Colonic mucosa (tissue), 4 donors: ENCODE data around the gene CAMTA1. TPM values are rescaled to one million over a fixed set of nuclear protein-coding genes. Genes with fewer than 3 reads are reported as not detected.
A peak's percentile ranks its signal among the peaks of the same experiment; 100 is the strongest.

Experiments used
- DNase-seq: peaks from one replicate; pipeline ENCODE4 v3.0.0-alpha.2; 2020
- H3K27ac ChIP-seq: fragments of 200-600 bp; one replicate; pipeline ENCODE4 v1.8.0; 2021
- H3K27me3 ChIP-seq: fragments of 200-600 bp; one replicate; pipeline ENCODE4 v1.8.0; 2021
- H3K36me3 ChIP-seq: fragments of 200-600 bp; one replicate; pipeline ENCODE4 v1.8.0; 2021
- H3K4me1 ChIP-seq: fragments of 200-600 bp; one replicate; pipeline ENCODE4 v1.8.0; 2021; ENCODE audit warnings: mild to moderate bottlenecking
- H3K4me3 ChIP-seq: fragments of 200-600 bp; one replicate; pipeline ENCODE4 v1.8.0; 2021
- H3K9ac ChIP-seq, 2 donors: one replicate each; pipeline ENCODE4 v1.7.0; 2013; ENCODE audit warnings: control low read depth in 2 of 2, low read depth in 2 of 2, low read length in 2 of 2
- H3K9me3 ChIP-seq: fragments of 200-600 bp; one replicate; pipeline ENCODE4 v1.8.0; 2021
- intact Hi-C: fragments of 100-400 bp; cut with DNase I; formaldehyde crosslinking; loops from one replicate; pipeline ENCODE4 v1.14.1; 2022
- total RNA-seq, 2 donors: library from RNA; stranded (reverse); fragmentation: NEBNext Ultra II Directional in 1 of 2; extraction: Animal tissue kit (Norgen Biotek cat#: 25700) in 1 of 2; gene quantifications; one replicate each; pipeline ENCODE4 v1.2.1, GENCODE V29; 2021
- TF ChIP-seq, protein P1 (sequence below): fragments of 200-600 bp; IDR thresholded peaks from one replicate; pipeline ENCODE4 v1.8.0; 2022; ENCODE audit warnings: antibody characterized with exemption, mild to moderate bottlenecking
- donor health status: healthy.
- donor health status: DM: no; HTN: no; CAD: no.
- donor health status: DM: no; HTN: no; CAD: no.

The CAMTA1 gene
- total RNA-seq, 2 donors from 2014 or later = 76.8 to 92.8 TPM

DNA sequence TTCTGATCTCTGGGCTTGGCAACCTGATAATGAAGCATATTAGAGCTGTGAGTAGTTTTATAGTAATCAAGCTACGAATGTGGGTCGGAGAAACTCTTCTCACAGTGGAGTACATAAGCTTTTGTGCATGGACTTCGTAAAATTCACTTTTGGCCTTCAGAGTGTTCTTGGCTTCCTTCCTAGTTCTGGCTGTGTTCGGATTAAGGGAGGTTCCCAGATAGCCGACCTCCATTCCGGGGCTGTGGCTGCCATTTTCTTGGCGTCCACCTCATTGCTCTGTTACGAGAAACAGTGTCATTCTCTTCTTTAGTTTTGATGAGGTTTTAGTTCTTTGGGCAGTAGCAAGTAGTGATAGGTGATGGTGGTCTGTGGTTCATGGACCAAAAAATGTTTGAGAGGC, 26.3 kb downstream of the CAMTA1 start:
- no peaks in the 10 kb centered on the region for H3K4me1 ChIP-seq
- no peak overlapping the region for H3K27ac ChIP-seq
- no peaks in the 10 kb centered on the region for H3K36me3 ChIP-seq
- no peaks in the 10 kb centered on the region for H3K27me3 ChIP-seq
- H3K9me3 ChIP-seq = no peaks in the 10 kb centered on the region
- DNase-seq = no peak
- TF ChIP-seq, protein P1, sequence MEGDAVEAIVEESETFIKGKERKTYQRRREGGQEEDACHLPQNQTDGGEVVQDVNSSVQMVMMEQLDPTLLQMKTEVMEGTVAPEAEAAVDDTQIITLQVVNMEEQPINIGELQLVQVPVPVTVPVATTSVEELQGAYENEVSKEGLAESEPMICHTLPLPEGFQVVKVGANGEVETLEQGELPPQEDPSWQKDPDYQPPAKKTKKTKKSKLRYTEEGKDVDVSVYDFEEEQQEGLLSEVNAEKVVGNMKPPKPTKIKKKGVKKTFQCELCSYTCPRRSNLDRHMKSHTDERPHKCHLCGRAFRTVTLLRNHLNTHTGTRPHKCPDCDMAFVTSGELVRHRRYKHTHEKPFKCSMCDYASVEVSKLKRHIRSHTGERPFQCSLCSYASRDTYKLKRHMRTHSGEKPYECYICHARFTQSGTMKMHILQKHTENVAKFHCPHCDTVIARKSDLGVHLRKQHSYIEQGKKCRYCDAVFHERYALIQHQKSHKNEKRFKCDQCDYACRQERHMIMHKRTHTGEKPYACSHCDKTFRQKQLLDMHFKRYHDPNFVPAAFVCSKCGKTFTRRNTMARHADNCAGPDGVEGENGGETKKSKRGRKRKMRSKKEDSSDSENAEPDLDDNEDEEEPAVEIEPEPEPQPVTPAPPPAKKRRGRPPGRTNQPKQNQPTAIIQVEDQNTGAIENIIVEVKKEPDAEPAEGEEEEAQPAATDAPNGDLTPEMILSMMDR = no peak
- no peak overlapping the region for H3K9ac ChIP-seq
- intact Hi-C loops = no loop called here
- H3K4me3 ChIP-seq = no peak overlapping the region

DNA sequence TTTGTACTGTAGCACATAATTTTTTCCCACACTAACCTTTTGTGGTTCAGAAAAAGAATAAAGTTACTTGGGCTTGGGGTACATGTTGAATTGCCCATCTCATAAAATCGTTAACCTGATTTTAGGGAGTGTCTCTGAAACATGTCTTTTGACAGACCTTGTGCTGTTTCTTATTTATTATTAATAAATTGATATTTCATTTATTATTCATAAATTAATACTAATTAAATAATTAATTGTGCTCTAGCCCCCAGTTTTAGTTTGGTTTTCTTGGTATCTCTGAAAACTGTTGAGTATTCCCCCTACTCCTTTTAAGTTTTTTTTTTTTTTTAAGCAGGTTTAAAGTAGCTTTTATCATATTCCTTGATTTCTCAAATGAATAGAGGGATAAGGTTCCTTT, 27.9 kb downstream of the CAMTA1 start:
- DNase-seq = no peak
- Histone ChIP-seq H3K9me3 (no peaks in the 10 kb centered on the region), H3K4me1 (no peaks in the 10 kb centered on the region), H3K4me3 (no peak overlapping the region), H3K36me3 (no peaks in the 10 kb centered on the region), H3K9ac (no peak overlapping the region), H3K27ac (no peak overlapping the region), H3K27me3 (no peaks in the 10 kb centered on the region)
- intact Hi-C loops = no loop called here
- TF ChIP-seq, protein P1 = no peak

DNA sequence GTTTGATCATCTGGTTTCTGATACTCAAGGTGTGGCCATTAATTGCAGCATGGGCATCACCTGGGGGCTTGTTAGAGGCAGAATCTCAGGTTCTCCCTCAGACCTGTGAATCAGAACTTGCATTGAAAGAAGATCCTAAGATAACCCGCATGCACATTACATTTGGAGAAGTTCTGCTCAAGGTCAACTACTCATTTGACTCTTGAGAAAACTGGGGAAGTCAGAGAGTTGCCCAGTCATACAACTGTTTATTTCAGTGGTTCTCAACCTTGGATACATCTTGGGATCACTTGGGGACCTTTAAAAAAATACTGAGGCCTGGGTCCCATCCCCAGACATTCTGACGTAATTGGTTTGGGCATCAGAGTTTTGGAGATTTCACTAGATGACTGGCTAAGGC, 30.5 kb downstream of the CAMTA1 start:
- no peaks in the 10 kb centered on the region for H3K4me1 ChIP-seq
- intact Hi-C loops = no loop called here
- no peak for DNase-seq

DNA sequence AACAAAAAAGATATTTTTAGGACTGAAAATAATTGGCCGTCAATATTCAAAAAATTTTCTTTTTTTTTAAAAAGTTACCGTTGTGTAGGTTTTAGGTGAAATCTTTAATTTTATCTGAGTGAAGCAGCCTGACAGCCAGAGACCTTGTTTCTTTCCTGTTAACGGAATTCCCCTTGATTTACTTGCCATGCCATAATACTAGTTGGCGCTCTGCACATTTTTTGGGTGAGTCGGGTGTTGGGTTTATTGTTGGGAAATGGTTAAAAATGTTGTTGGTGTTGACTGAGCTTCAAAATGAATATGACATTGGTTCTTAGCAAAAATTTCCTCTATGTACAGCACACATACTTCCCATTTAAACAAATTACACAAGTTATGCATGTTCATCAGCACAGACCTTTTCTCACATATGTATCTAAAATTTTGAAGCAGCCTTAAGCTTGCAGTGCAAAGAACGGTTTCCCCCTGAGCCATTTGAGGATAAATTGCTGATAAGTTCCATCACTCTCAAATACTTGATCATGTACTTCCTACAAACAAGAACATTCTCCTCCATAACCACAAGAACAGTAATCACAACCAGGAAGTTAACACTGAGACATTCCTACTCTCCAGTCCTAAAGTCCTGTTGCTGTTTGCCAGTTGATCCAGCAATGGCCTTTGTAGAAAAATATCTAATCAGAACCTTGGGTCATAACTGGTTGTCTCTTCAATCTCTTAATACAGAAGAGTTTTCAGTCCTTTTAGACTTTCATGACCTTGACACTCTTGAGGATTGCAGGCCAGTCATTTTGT, 34.2 kb downstream of the CAMTA1 start:
- Histone ChIP-seq H3K27me3 (no peaks in the 10 kb centered on the region), H3K4me1 (no peaks in the 10 kb centered on the region), H3K4me3 (no peak overlapping the region), H3K27ac (peak overlapping the region; percentile 52), H3K9me3 (no peaks in the 10 kb centered on the region), H3K36me3 (no peaks in the 10 kb centered on the region), H3K9ac (no peak overlapping the region)
- no peak for DNase-seq
- TF ChIP-seq, protein P1 = no peak
- intact Hi-C loops = no loop called here

More for the DNA sequence above, 30.5 kb downstream of the CAMTA1 start:
- Histone ChIP-seq H3K9ac (no peak overlapping the region), H3K27ac (no peak overlapping the region), H3K4me3 (no peak overlapping the region), H3K36me3 (no peaks in the 10 kb centered on the region), H3K27me3 (no peaks in the 10 kb centered on the region), H3K9me3 (no peaks in the 10 kb centered on the region)
- TF ChIP-seq, protein P1 = no peak

DNA sequence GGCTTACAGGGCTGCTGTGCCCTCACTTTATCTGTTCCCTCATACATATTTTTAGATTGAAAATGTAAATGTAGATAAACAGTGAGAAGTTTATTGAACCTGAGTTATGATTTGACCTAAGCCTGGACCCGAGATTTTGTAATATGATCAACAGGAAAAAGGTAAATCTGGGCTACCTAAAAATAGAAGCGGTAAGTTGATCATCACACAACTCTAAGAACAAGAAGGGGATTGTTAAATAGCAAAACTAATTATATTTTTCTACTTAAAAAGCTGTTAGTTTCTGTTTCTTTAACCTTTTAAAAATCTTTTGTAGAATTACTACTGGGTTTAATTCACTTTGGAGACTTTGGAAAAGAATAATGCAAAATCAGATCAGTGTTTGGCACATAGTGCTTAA, 35.6 kb downstream of the CAMTA1 start:
- Histone ChIP-seq H3K36me3 (no peaks in the 10 kb centered on the region), H3K9ac (peak overlapping the region in 1 of 2 donors; percentile 36), H3K27ac (no peak overlapping the region), H3K4me3 (no peak overlapping the region), H3K27me3 (no peaks in the 10 kb centered on the region), H3K9me3 (no peaks in the 10 kb centered on the region), H3K4me1 (no peaks in the 10 kb centered on the region)
- TF ChIP-seq, protein P1 = no peak
- no peak for DNase-seq
- intact Hi-C loops = no loop called here
